HepG2 (cell line): Measurements from ENCODE around the gene NUBP1.

Experiments used
- ADNP ChIP-seq: sonication (generic); formaldehyde crosslinking; IDR thresholded peaks from 2 replicates; pipeline ENCODE4 v1.4.0; 2020; ENCODE audit warnings: missing genetic modification reagents
- ELF1 ChIP-seq: sonication (generic); formaldehyde crosslinking; IDR thresholded peaks from 2 replicates; pipeline ENCODE4 v1.4.0; 2020; ENCODE audit warnings: missing genetic modification reagents
- EP300 ChIP-seq, 3 experiments: sonication (generic) in 1 of 3; formaldehyde crosslinking in 1 of 3; IDR thresholded peaks; 2 replicates each; pipeline versions ENCODE4 v1.5.1 to v1.6.1; 2011 to 2020; ENCODE audit warnings: low read depth in 2 of 3, low read length in 2 of 3, borderline replicate concordance in 1 of 3, improper control_type of control experiment in 1 of 3, mild to moderate bottlenecking in 1 of 3, missing genetic modification reagents in 1 of 3, moderate library complexity in 1 of 3
- PHF8 ChIP-seq: sonication (generic); formaldehyde crosslinking; IDR thresholded peaks from 2 replicates; pipeline ENCODE4 v1.5.0; 2020; ENCODE audit warnings: missing genetic modification reagents
- TAF15 ChIP-seq: fragments of 200-400 bp; formaldehyde crosslinking; IDR thresholded peaks from one replicate; pipeline ENCODE4 v1.6.1; 2018; ENCODE audit warnings: mild to moderate bottlenecking, low read depth, low read length; ENCODE audit not compliant: poor library complexity, severe bottlenecking
- TBP ChIP-seq: sonication (generic); formaldehyde crosslinking; IDR thresholded peaks from 2 replicates; pipeline ENCODE4 v1.5.0; 2020; ENCODE audit warnings: missing genetic modification reagents
- ZNF354B ChIP-seq: sonication (generic); formaldehyde crosslinking; IDR thresholded peaks from 2 replicates; pipeline ENCODE4 v1.8.0; 2022; ENCODE audit warnings: mild to moderate bottlenecking, missing genetic modification reagents
- TF ChIP-seq, protein P1 (sequence below): fragments of 450-650 bp; IDR thresholded peaks from 2 replicates; pipeline ENCODE4 v1.6.1; 2016
- TF ChIP-seq, protein P2 (sequence below): sonication (generic); formaldehyde crosslinking; IDR thresholded peaks from 2 replicates; pipeline ENCODE4 v1.5.0; 2020; ENCODE audit warnings: mild to moderate bottlenecking, missing genetic modification reagents, moderate library complexity

DNA sequence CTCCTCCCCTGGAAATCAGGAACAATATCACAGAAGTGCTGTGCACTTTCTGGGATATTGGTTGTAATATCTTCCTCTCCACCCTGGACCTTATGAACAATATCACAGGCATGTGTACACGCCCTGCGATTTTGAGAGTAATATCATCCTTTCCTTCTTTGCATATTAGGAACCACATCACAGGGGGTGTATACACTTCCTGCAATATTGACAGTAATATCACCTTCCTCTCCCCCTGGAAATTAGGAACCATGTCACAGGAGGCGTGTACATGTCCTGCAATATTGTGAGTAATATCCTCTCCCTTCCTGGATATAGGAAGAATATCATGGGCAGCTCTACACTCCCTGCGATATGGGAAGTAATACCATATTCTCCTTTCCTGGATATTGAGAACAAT lies 34.7 kb upstream of the NUBP1 start:
- TF ChIP-seq ZNF354B (CRISPR knock-in tag) (no peak), TAF15 (no peak), EP300 (IDR thresholded peaks at IDR 0.05; ENCODE audit: low read depth in 2 of 2, low read length in 2 of 2) (no peak), EP300 (CRISPR knock-in tag; IDR thresholded peaks at IDR 0.05; ENCODE audit: borderline replicate concordance) (no peak), ELF1 (CRISPR knock-in tag) (no peak), ADNP (CRISPR knock-in tag) (no peak), PHF8 (no peak), TBP (CRISPR knock-in tag) (no peak)
- TF ChIP-seq, protein P1, sequence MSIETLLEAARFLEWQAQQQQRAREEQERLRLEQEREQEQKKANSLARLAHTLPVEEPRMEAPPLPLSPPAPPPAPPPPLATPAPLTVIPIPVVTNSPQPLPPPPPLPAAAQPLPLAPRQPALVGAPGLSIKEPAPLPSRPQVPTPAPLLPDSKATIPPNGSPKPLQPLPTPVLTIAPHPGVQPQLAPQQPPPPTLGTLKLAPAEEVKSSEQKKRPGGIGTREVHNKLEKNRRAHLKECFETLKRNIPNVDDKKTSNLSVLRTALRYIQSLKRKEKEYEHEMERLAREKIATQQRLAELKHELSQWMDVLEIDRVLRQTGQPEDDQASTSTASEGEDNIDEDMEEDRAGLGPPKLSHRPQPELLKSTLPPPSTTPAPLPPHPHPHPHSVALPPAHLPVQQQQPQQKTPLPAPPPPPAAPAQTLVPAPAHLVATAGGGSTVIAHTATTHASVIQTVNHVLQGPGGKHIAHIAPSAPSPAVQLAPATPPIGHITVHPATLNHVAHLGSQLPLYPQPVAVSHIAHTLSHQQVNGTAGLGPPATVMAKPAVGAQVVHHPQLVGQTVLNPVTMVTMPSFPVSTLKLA = no peak
- TF ChIP-seq, protein P2, sequence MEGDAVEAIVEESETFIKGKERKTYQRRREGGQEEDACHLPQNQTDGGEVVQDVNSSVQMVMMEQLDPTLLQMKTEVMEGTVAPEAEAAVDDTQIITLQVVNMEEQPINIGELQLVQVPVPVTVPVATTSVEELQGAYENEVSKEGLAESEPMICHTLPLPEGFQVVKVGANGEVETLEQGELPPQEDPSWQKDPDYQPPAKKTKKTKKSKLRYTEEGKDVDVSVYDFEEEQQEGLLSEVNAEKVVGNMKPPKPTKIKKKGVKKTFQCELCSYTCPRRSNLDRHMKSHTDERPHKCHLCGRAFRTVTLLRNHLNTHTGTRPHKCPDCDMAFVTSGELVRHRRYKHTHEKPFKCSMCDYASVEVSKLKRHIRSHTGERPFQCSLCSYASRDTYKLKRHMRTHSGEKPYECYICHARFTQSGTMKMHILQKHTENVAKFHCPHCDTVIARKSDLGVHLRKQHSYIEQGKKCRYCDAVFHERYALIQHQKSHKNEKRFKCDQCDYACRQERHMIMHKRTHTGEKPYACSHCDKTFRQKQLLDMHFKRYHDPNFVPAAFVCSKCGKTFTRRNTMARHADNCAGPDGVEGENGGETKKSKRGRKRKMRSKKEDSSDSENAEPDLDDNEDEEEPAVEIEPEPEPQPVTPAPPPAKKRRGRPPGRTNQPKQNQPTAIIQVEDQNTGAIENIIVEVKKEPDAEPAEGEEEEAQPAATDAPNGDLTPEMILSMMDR (CRISPR knock-in tag) = no peak
